Prostate gland (tissue), 2 donors: ENCODE measurements around the gene PDE12. TPM values are rescaled to one million over a fixed set of nuclear protein-coding genes. Genes with fewer than 3 reads are reported as not detected.

Experiments
- DNase-seq: peaks from one replicate; pipeline ENCODE4 v3.0.0-alpha.2; 2019; ENCODE audit warnings: low spot score
- H3K27ac ChIP-seq, 2 donors: fragments of 200-600 bp; sonication (generic); 2 replicates each; pipeline ENCODE4 v1.5.1; 2017 to 2019
- H3K27me3 ChIP-seq: fragments of 200-600 bp; sonication (generic); replicated peaks from 2 replicates; pipeline ENCODE4 v1.5.1; 2019; ENCODE audit not compliant: insufficient read depth
- H3K36me3 ChIP-seq, 2 donors: fragments of 200-600 bp; sonication (generic); 1 replicate in 1 of 2; 2 replicates in 1 of 2; pipeline versions ENCODE4 v1.5.1 to v1.8.1; 2017 to 2019
- H3K4me1 ChIP-seq: fragments of 200-600 bp; sonication (generic); replicated peaks from 2 replicates; pipeline ENCODE4 v1.5.1; 2019
- H3K4me3 ChIP-seq, 2 donors: fragments of 200-600 bp; sonication (generic); 2 replicates each; pipeline ENCODE4 v1.5.1; 2017 to 2019
- H3K9me3 ChIP-seq: fragments of 200-600 bp; sonication (generic); 2 replicates; pipeline ENCODE4 v1.5.1; 2017
- POLR2A ChIP-seq: fragments of 450-650 bp; IDR thresholded peaks from one replicate; pipeline ENCODE4 v1.6.1; 2016; ENCODE audit warnings: antibody characterized with exemption, mild to moderate bottlenecking
- POLR2AphosphoS5 ChIP-seq: sonication (generic); formaldehyde crosslinking; IDR thresholded peaks from one replicate; pipeline ENCODE4 v1.6.1; 2017; ENCODE audit warnings: antibody characterized with exemption
- WGBS: methylation state at CpG from one replicate; pipeline ENCODE4 v1.1.5; 2018; 5-methylcytosine and 5-hydroxymethylcytosine counted together
- intact Hi-C: fragments of 100-400 bp; cut with DNase I; formaldehyde crosslinking; loops from one replicate; pipeline ENCODE4 v1.14.2; 2022
- total RNA-seq, 2 donors: library from RNA; depleted of rRNA; stranded (reverse); fragments of >200 nt; gene quantifications; one replicate each; pipeline ENCODE4 v1.1.0, GENCODE V29; 2016
- TF ChIP-seq, protein P1 (sequence below), 4 experiments: fragments of 200-600 bp in 2 of 4; fragments of 450-650 bp in 2 of 4; sonication (generic) in 2 of 4; IDR thresholded peaks; 1 replicate in 3 of 4; 2 replicates in 1 of 4; pipeline ENCODE4 v1.5.1; 2016 to 2019; ENCODE audit warnings: antibody characterized with exemption in 4 of 4, mild to moderate bottlenecking in 2 of 4, moderate library complexity in 2 of 4

The PDE12 gene
- total RNA-seq, 2 donors from 2014 or later = 22.8 to 23.3 TPM

DNA sequence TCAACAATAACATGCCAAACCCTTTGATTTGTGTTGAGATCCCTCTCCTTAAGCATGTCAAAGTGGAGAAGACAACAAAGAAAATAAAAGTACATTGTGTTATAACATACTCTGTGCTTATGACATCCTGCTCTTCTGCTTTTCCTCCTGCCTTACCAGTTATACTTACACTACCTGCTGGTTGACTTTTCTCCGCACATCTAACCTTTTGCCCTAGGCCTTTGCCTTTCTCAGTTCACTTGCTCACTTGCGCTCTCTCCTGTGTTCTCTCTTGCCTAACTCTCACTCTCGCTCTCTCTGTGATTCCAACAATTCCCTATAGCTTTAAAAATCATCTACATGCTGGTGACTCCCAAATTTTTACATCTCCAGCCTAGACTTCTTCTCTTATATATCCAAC, 17.6 kb upstream of the PDE12 start:
- intact Hi-C loops = no loop called here
- Histone ChIP-seq H3K9me3 (no peaks in the 10 kb centered on the region), H3K36me3 (no peaks in the 10 kb centered on the region), H3K4me3 (no peak overlapping the region), H3K27ac (no peak overlapping the region), H3K4me1 (no peaks in the 10 kb centered on the region), H3K27me3 (no peaks in the 10 kb centered on the region)
- 75% methylated on average over 3 of the region's 3 CpGs for WGBS
- DNase-seq = no peak
- TF ChIP-seq POLR2AphosphoS5 (peak; percentile 19), POLR2A (no peak)

DNA sequence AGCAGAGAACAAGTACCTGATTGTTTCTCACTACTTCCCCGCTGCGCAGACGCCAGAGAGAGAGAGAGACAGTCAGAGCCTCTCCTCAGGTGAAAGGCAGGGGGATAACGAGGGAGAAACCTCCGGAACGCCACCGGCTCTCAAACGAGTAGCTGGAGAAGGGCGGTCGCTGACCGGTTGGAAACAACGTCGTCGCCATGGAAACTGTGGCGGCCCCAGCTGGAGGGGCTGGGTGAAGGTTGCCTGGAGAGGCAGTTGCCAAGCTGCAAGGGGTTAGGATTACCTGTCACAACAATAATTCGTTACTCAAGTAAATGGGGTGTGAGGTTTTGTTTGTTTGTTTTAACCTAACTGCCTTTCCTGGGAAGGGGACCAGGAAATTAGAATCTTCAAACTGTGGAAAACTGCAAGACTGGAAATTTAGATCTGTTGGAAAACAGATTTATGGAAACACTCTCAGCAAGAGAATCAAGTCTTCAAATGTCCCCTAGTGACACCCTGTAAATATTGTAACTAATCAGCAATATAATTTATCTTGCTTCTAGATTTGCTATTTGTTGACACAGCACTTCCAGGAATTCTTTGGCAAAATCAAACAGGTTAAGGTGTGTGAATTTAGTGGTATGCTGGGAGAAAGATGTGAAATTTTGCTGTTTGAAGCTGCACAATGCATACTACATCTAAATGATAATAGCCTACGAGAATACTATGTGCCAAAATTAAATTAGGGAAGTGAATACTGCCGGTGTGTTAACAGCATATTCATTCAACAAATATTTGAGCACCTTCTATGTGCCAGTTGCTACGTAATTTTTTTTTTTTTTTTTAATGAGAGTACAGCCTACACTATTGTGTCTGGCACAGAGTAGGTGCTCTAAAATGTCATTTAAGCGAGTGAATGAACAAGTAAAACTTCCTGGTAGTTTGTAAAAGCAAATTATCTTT, 11.6 kb upstream of the PDE12 start, which contains the start of gene DNAH12:
DNAH12 (minus strand) TSS at position 164 of the 945 bp plus-strand sequence. CDS start 1,474 bp downstream, outside the sequence.
- WGBS = 4% methylated on average over 20 of the region's 20 CpGs

DNA sequence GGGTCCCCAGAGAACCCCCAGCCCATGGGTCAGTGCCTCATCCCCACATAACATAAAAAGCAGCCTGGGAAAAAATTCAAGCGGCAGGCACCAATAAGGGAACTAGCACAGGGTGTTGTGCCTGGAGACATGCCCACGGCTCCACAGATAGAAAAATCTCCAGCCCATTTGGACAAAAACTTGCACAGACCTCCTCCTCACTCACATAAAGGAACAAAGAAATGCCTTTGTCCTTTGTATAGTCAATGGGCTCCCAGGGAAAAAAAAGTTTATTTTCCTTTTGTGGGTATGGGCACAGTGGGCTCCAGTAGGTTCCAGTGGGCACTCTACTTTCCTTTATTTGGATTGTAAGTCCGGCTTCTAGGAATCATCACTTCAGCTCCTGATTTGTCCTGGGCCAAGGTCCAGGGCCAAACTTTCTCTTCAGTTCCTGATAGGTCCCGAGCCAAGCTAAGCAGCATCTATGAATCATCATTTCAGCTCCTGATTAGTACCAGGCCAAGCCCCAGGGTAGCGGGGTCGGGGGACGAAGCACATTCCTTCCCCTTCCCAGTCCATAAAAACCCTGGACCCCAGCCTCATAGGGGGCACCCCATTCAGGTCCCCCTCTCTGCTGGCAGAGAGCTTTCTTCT, 10.3 kb upstream of the PDE12 start:
- no peak for DNase-seq
- intact Hi-C loops = no loop called here
- no peaks in the 10 kb centered on the region for H3K4me1 ChIP-seq
- H3K27me3 ChIP-seq = no peaks in the 10 kb centered on the region
- no peak overlapping the region for H3K27ac ChIP-seq
- H3K4me3 ChIP-seq = no peak overlapping the region
- 64% methylated on average over 7 of the region's 7 CpGs for WGBS
- H3K9me3 ChIP-seq = no peaks in the 10 kb centered on the region
- H3K36me3 ChIP-seq = no peaks in the 10 kb centered on the region
- TF ChIP-seq, protein P1, sequence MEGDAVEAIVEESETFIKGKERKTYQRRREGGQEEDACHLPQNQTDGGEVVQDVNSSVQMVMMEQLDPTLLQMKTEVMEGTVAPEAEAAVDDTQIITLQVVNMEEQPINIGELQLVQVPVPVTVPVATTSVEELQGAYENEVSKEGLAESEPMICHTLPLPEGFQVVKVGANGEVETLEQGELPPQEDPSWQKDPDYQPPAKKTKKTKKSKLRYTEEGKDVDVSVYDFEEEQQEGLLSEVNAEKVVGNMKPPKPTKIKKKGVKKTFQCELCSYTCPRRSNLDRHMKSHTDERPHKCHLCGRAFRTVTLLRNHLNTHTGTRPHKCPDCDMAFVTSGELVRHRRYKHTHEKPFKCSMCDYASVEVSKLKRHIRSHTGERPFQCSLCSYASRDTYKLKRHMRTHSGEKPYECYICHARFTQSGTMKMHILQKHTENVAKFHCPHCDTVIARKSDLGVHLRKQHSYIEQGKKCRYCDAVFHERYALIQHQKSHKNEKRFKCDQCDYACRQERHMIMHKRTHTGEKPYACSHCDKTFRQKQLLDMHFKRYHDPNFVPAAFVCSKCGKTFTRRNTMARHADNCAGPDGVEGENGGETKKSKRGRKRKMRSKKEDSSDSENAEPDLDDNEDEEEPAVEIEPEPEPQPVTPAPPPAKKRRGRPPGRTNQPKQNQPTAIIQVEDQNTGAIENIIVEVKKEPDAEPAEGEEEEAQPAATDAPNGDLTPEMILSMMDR (IDR thresholded peaks at IDR 0.05) = no peak
- TF ChIP-seq POLR2A (no peak), POLR2AphosphoS5 (no peak)

More for the DNA sequence above, 11.6 kb upstream of the PDE12 start, which contains the start of gene DNAH12:
- TF ChIP-seq POLR2AphosphoS5 = no peak
- no peak for TF ChIP-seq POLR2A
- TF ChIP-seq, protein P1 (IDR thresholded peaks at IDR 0.05) = no peak
- peak; percentile 43 for DNase-seq
- H3K4me1 ChIP-seq = no peaks in the 10 kb centered on the region
- H3K36me3 ChIP-seq = no peaks in the 10 kb centered on the region
- H3K4me3 ChIP-seq = peak within 1 kb of the TSS; percentile 14 to 22
- intact Hi-C loops = no loop called here
- no peaks in the 10 kb centered on the region for H3K9me3 ChIP-seq
- H3K27me3 ChIP-seq = no peaks in the 10 kb centered on the region
- peak within 1 kb of the TSS in 1 of 2 donors; percentile 62 for H3K27ac ChIP-seq

DNA sequence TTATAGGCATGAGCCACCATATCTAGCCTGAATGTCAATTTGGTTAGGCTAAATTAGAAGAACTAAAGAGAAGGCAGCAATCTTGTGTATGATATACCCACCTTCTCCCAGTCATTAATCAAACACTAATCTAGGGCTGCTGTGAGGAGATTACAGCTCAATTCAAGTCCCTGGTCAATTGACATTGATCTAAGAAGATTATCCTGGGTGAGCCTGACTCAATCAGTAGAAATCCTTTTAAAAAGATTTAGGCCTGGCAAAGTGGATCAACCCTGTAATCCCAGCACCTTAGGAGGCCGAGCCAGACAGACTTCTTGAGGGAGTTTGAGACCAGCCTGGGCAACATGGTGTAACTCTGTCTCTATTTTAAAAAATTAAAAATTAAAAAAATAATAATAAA, 9.5 kb upstream of the PDE12 start:
- H3K27ac ChIP-seq = no peak overlapping the region
- no peaks in the 10 kb centered on the region for H3K9me3 ChIP-seq
- H3K4me3 ChIP-seq = no peak overlapping the region
- no peaks in the 10 kb centered on the region for H3K4me1 ChIP-seq
- no peaks in the 10 kb centered on the region for H3K27me3 ChIP-seq
- TF ChIP-seq POLR2A = no peak
- TF ChIP-seq, protein P1 (IDR thresholded peaks at IDR 0.05) = no peak
- TF ChIP-seq POLR2AphosphoS5 = no peak
- DNase-seq = no peak
- intact Hi-C loops = no loop called here
- no peaks in the 10 kb centered on the region for H3K36me3 ChIP-seq
- 95% methylated on average over 1 of the region's 1 CpG for WGBS

DNA sequence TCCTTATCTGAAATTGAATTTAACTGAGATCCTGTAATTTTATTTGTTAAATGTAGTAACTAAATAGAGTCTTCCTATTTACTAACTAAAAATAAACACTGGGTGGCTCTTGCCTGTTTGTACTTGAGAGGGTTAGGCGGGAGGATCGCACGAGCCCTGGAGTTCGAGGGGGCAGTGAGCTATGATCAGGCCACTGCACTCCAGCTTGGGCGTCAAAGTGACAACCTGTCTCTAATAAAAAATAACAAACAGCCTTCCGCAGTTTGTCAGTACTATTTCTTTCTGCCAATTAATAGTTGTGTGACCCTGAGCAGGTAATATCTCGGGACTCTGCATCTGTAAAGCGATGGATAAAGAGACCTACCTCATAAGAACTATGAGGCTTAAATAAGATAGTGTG, 768 bp upstream of the PDE12 start:
- intact Hi-C loops = no loop called here
- peaks cover 17% of the 10 kb centered on the region for H3K4me1 ChIP-seq
- H3K27me3 ChIP-seq = no peaks in the 10 kb centered on the region
- H3K4me3 ChIP-seq = peak overlapping the region; percentile 77 to 84
- H3K36me3 ChIP-seq = no peaks in the 10 kb centered on the region
- no peak for DNase-seq
- no peaks in the 10 kb centered on the region for H3K9me3 ChIP-seq
- H3K27ac ChIP-seq = peak overlapping the region; percentile 73 to 89
- WGBS = 22% methylated on average over 8 of the region's 8 CpGs
- TF ChIP-seq POLR2AphosphoS5 (no peak), POLR2A (no peak)
- TF ChIP-seq, protein P1 (IDR thresholded peaks at IDR 0.05) = no peak
